AG04450 (cell line): ENCODE measurements around the gene HOXC13. TPM values are rescaled to one million over a fixed set of nuclear protein-coding genes. Genes with fewer than 3 reads are reported as not detected.

Experiments used
- CTCF ChIA-PET: fragments of 300-600, 350-600 bp; formaldehyde crosslinking; extraction: SDS; loops from one replicate; lab custom pipeline; 2022; ENCODE audit warnings: antibody characterized with exemption, inconsistent platforms; lab: Charles Lee
- POLR2A ChIA-PET: fragments of 350-600 bp; formaldehyde crosslinking; extraction: SDS; loops from one replicate; lab custom pipeline; 2021; ENCODE audit warnings: antibody characterized with exemption, inconsistent platforms; lab: Yijun Ruan, JAX
- DNase-seq: peaks from one replicate; pipeline ENCODE4 v3.0.0-alpha.2; 2011; ENCODE audit warnings: low read depth, low spot score
- H3K27ac ChIP-seq: one replicate; pipeline ENCODE4 v1.5.1; 2012; ENCODE audit warnings: low read depth, low read length, control low read depth
- H3K27me3 ChIP-seq: one replicate; pipeline ENCODE4 v1.6.0; 2012; ENCODE audit warnings: low read length; ENCODE audit not compliant: control insufficient read depth, insufficient read depth
- H3K4me3 ChIP-seq: 2 replicates; pipeline ENCODE4 v1.5.1; 2011; ENCODE audit warnings: mild to moderate bottlenecking, low read depth, low read length, control low read depth
- H3K9me3 ChIP-seq: 2 replicates; pipeline ENCODE4 v1.5.1; 2012; ENCODE audit warnings: low read length; ENCODE audit not compliant: control insufficient read depth, insufficient read depth
- polyA plus RNA-seq: library from polyadenylated mRNA; depleted of rRNA; stranded (reverse); fragments of >200 nt; gene quantifications from 2 replicates; pipeline ENCODE4 v1.2.3, GENCODE V29; 2011
- TF ChIP-seq, protein P1 (sequence below): IDR thresholded peaks from 2 replicates; pipeline ENCODE4 v1.5.1; 2011; ENCODE audit warnings: low read depth, low read length, control low read depth, inconsistent platforms

HOXC13 gene
- polyA plus RNA-seq, 1 experiment, result not detected

DNA sequence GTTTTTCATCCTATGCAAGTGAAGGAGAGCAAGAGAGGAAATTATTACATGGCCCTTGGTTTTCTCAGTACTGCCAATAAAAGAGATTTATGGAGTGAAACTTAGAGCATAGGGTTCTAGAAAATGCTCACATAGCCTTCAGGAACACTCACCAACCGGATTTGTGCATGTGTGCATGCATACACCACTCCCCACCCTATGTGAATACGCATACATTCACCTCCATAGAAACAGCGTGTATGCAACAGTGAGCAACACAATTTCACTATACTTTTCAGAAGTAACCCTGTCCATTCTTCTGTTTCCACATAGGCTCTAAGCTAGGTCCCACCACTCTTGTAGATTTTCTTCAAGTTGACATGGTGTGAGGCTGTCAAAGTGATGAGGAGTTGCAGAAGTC lies 31.5 kb upstream of the HOXC13 start:
- Histone ChIP-seq H3K9me3 (no peaks in the 10 kb centered on the region), H3K4me3 (no peak overlapping the region), H3K27ac (no peak overlapping the region), H3K27me3 (peaks cover 12% of the 10 kb centered on the region)
- DNase-seq, result no peak
- ChIA-PET POLR2A (no interaction called here), CTCF (no interaction called here)
- TF ChIP-seq, protein P1, sequence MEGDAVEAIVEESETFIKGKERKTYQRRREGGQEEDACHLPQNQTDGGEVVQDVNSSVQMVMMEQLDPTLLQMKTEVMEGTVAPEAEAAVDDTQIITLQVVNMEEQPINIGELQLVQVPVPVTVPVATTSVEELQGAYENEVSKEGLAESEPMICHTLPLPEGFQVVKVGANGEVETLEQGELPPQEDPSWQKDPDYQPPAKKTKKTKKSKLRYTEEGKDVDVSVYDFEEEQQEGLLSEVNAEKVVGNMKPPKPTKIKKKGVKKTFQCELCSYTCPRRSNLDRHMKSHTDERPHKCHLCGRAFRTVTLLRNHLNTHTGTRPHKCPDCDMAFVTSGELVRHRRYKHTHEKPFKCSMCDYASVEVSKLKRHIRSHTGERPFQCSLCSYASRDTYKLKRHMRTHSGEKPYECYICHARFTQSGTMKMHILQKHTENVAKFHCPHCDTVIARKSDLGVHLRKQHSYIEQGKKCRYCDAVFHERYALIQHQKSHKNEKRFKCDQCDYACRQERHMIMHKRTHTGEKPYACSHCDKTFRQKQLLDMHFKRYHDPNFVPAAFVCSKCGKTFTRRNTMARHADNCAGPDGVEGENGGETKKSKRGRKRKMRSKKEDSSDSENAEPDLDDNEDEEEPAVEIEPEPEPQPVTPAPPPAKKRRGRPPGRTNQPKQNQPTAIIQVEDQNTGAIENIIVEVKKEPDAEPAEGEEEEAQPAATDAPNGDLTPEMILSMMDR, result no peak

- H3K27ac ChIP-seq, result no peak overlapping the region
Observed at GRCh38 chr12:53916788-53917655, 21.6 kb upstream of the HOXC13 start.

GRCh38 chr12:53924521-53925405 lies 13.9 kb upstream of the HOXC13 start:
- no peak for DNase-seq
- Histone ChIP-seq H3K27ac (no peak overlapping the region), H3K4me3 (no peak overlapping the region), H3K27me3 (peaks cover 64% of the 10 kb centered on the region), H3K9me3 (peaks cover 2% of the 10 kb centered on the region; the same call in 1 of the 2 replicates)
- TF ChIP-seq, protein P1, result no peak
- POLR2A ChIA-PET, result no interaction called here
- CTCF ChIA-PET, result no interaction called here

More at GRCh38 chr12:53916788-53917655, 21.6 kb upstream of the HOXC13 start:
- CTCF ChIA-PET, result no interaction called here
- no peak overlapping the region for H3K4me3 ChIP-seq
- H3K27me3 ChIP-seq, result peaks cover 12% of the 10 kb centered on the region
- DNase-seq, result no peak
- H3K9me3 ChIP-seq, result no peaks in the 10 kb centered on the region
- POLR2A ChIA-PET, result no interaction called here
- TF ChIP-seq, protein P1, result no peak

DNA sequence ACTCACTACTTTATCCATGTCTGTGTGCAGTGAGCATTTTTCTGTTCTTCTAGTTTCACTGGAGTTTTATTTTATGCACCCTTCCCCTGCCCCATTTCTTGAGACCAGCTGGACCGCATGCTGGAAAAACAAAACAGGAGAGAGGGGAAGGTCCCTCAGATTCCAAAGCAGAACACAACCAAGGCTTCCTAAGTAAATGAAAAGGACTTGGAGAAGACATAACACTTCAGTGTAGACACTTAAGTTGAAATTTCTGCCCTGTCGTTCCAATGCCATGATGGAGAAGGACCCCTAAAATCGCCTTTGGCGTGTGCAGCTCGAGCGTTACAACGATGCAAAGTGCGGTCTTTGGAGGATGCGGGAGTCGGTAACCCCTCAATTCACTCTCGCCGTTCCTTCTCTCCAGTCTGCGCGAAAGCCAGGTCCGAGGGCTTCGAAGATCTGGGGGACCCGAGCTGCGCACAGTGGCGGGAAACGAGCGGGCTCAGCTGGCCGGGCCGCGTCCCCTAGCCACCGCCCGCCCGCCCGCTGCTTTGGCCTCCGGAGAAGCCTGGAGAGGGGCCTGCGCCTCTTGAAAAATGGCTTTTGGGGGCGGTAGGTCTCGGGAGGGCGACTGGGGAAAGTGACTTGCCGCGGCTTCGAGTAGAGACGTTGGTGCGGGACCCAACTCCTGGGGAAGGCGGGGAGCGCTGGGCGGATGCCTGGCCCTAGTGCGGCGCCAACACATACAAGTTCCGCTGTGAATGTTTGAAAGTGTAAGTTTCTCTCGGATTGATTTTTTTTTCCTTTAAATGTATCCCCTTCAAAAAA lies 11.2 kb upstream of the HOXC13 start:
- Histone ChIP-seq H3K27me3 (peaks cover 82% of the 10 kb centered on the region), H3K4me3 (no peak overlapping the region), H3K9me3 (peaks cover 2% of the 10 kb centered on the region; the same call in 1 of the 2 replicates), H3K27ac (no peak overlapping the region)
- ChIA-PET POLR2A (no interaction called here), CTCF (no interaction called here)
- TF ChIP-seq, protein P1, result no peak
- no peak for DNase-seq
